B cell (primary cell): ENCODE results near the gene EFNB2. TPM values are rescaled to one million over a fixed set of nuclear protein-coding genes. Genes with fewer than 3 reads are reported as not detected.

ENCODE experiments used
- ATAC-seq: fragments of 200-7000 bp; cut with Tn5 transposase; one replicate; pipeline ENCODE4 v1.10.0; 2021; ENCODE audit warnings: low read depth, mild to moderate bottlenecking, moderate number of reproducible peaks, moderate library complexity
- CTCF ChIA-PET: fragments of 350-600 bp; sonication (Branson Sonifier 250); formaldehyde crosslinking; loops from one replicate; lab custom pipeline; 2021; ENCODE audit warnings: antibody characterized with exemption, inconsistent platforms; lab: Charles Lee
- POLR2A ChIA-PET: fragments of 350-600 bp; sonication (Branson Sonifier 250); formaldehyde crosslinking; loops from one replicate; lab custom pipeline; 2021; ENCODE audit warnings: antibody characterized with exemption; lab: Charles Lee
- DNase-seq: peaks from one replicate; pipeline ENCODE4 v3.0.0; 2013
- H2AFZ ChIP-seq: 2 replicates; pipeline ENCODE4 v1.6.1; 2012; ENCODE audit warnings: mild to moderate bottlenecking, low read depth, low read length; ENCODE audit not compliant: insufficient read depth, poor library complexity, severe bottlenecking
- H3K27ac ChIP-seq, 2 donors: 1 replicate in 1 of 2; 2 replicates in 1 of 2; pipeline ENCODE4 v1.5.1; 2012 to 2013; ENCODE audit warnings: low read length in 2 of 2, mild to moderate bottlenecking in 2 of 2, moderate library complexity in 1 of 2
- H3K27me3 ChIP-seq, 4 experiments: fragments of 200-600 bp in 1 of 4; sonication (generic) in 1 of 4; replicated peaks in 1 of 4; 1 replicate in 2 of 4; 2 replicates in 2 of 4; pipeline versions ENCODE4 v1.6.1 to v1.7.0; 2013 to 2016; ENCODE audit warnings: low read length in 3 of 4, mild to moderate bottlenecking in 2 of 4, mixed read lengths in 1 of 4, moderate library complexity in 1 of 4; ENCODE audit not compliant: insufficient read depth in 4 of 4, control insufficient read depth in 3 of 4; ENCODE audit errors: control extremely low read depth in 1 of 4
- H3K36me3 ChIP-seq, 2 experiments: replicated peaks in 1 of 2; 1 replicate in 1 of 2; 2 replicates in 1 of 2; pipeline versions ENCODE4 v1.6.1 to v1.7.1; 2013; ENCODE audit warnings: low read length in 1 of 2; ENCODE audit not compliant: insufficient read depth in 2 of 2, control insufficient read depth in 1 of 2; ENCODE audit errors: control extremely low read depth in 1 of 2, extremely low read depth in 1 of 2
- H3K4me1 ChIP-seq, 2 donors: fragments of 200-600 bp in 1 of 2; sonication (generic) in 1 of 2; 1 replicate in 1 of 2; 2 replicates in 1 of 2; pipeline versions ENCODE4 v1.5.1 to v1.6.1; 2013 to 2017; ENCODE audit warnings: low read length in 2 of 2; ENCODE audit not compliant: control insufficient read depth in 2 of 2, insufficient read depth in 2 of 2
- H3K4me2 ChIP-seq: replicated peaks from 2 replicates; pipeline ENCODE3; 2012; ENCODE audit warnings: mild to moderate bottlenecking, low read depth, low read length; ENCODE audit not compliant: poor library complexity, severe bottlenecking
- H3K4me3 ChIP-seq, 5 experiments: fragments of 200-600 bp in 1 of 5; sonication (generic) in 1 of 5; 1 replicate in 3 of 5; 2 replicates in 2 of 5; pipeline versions ENCODE4 v1.5.1 to v1.7.0; 2011 to 2016; ENCODE audit warnings: low read length in 4 of 5, mild to moderate bottlenecking in 4 of 5, low read depth in 2 of 5, control low read depth in 1 of 5, moderate library complexity in 1 of 5; ENCODE audit not compliant: insufficient read depth in 1 of 5; ENCODE audit errors: control extremely low read depth in 1 of 5, extremely low read depth in 1 of 5
- H3K79me2 ChIP-seq: fragments of 200-600 bp; sonication (generic); one replicate; pipeline ENCODE4 v1.6.0; 2016; ENCODE audit warnings: low read length; ENCODE audit not compliant: control insufficient read depth, insufficient read depth
- H3K9ac ChIP-seq: fragments of 200-600 bp; sonication (generic); 2 replicates; pipeline ENCODE4 v1.6.1; 2017; ENCODE audit warnings: mild to moderate bottlenecking, low read length, moderate library complexity
- H3K9me3 ChIP-seq, 3 donors: one replicate each; pipeline versions ENCODE4 v1.6.1 to v1.7.1; 2013; ENCODE audit warnings: low read length in 2 of 3; ENCODE audit not compliant: control insufficient read depth in 2 of 3, insufficient read depth in 1 of 3; ENCODE audit errors: control extremely low read depth in 1 of 3
- H4K20me1 ChIP-seq: 2 replicates; pipeline ENCODE4 v1.6.0; 2012; ENCODE audit warnings: mild to moderate bottlenecking, low read length; ENCODE audit not compliant: insufficient read depth, control insufficient read depth, poor library complexity, severe bottlenecking
- H3K27ac Mint-ChIP-seq: one replicate; pipeline ENCODE4 v1.8.0; 2021; ENCODE audit warnings: mixed read lengths
- H3K27me3 Mint-ChIP-seq: one replicate; pipeline ENCODE4 v1.8.0; 2021; ENCODE audit warnings: mixed read lengths
- H3K4me1 Mint-ChIP-seq: one replicate; pipeline ENCODE4 v1.8.0; 2021; ENCODE audit warnings: mixed read lengths
- H3K4me3 Mint-ChIP-seq: one replicate; pipeline ENCODE4 v1.8.0; 2021; ENCODE audit warnings: mixed read lengths
- H3K9me3 Mint-ChIP-seq: one replicate; pipeline ENCODE4 v1.8.0; 2022; ENCODE audit warnings: mixed read lengths; ENCODE audit not compliant: insufficient read depth
- EZH2 ChIP-seq: IDR thresholded peaks from 2 replicates; pipeline ENCODE4 v1.6.1; 2012; ENCODE audit warnings: borderline replicate concordance, low read depth, mild to moderate bottlenecking, moderate library complexity, low read length; ENCODE audit not compliant: insufficient read depth, poor library complexity, severe bottlenecking
- WGBS: methylation state at CpG from one replicate; pipeline ENCODE4 v1.1.5; 2013; ENCODE audit warnings: missing lambda C conversion rate; ENCODE audit not compliant: insufficient coverage; 5-methylcytosine and 5-hydroxymethylcytosine counted together
- intact Hi-C: fragments of 100-400 bp; cut with micrococcal nuclease; formaldehyde crosslinking; loops from one replicate; pipeline ENCODE4 v1.10.0; 2022
- polyA plus RNA-seq: library from polyadenylated mRNA; depleted of rRNA; stranded (reverse); fragments of >200 nt; gene quantifications from 2 replicates; pipeline ENCODE4 v1.2.3, GENCODE V29; 2012
- total RNA-seq, 2 donors: library from RNA; stranded (reverse); fragments of 120-200 nt in 1 of 2; gene quantifications; 1 replicate in 1 of 2; 2 replicates in 1 of 2; pipeline versions ENCODE4 v1.2.3 to v1.2.4, GENCODE V29; 2013 to 2022
- TF ChIP-seq, protein P1 (sequence below): fragments of 200-600 bp; IDR thresholded peaks from one replicate; pipeline ENCODE4 v1.8.0; 2022; ENCODE audit warnings: antibody characterized with exemption, mild to moderate bottlenecking

The EFNB2 gene
- total and polyA plus RNA-seq, 2 donors (not counting 1 experiment from before 2014, with no cell fraction given) = 0.04 to 1.2 TPM

GRCh38 chr13:106529415-106530170 lies 5.9 kb downstream of the EFNB2 start:
- peaks cover 0 to 5% (median 0%) of the 10 kb centered on the region in 3 donors for H3K9me3 ChIP-seq
- H3K4me2 ChIP-seq = no peak overlapping the region
- Mint-ChIP-seq H3K4me3 (no peak overlapping the region), H3K27me3 (peaks cover 71% of the 10 kb centered on the region), H3K27ac (no peak overlapping the region), H3K4me1 (peaks cover 14% of the 10 kb centered on the region), H3K9me3 (no peaks in the 10 kb centered on the region)
- TF ChIP-seq EZH2 = no peak
- no peaks in the 10 kb centered on the region for H4K20me1 ChIP-seq
- no peaks in the 10 kb centered on the region for H3K36me3 ChIP-seq
- ChIA-PET CTCF (interaction anchor here (1.1 to 2.0 kb wide), 2 partner anchors 10 to 36 kb away, joined by 3 to 6 read pairs; no protein-coding TSS in a partner anchor), POLR2A (no interaction called here)
- H2AFZ ChIP-seq = no peak overlapping the region
- 86% methylated on average over 8 of the region's 8 CpGs for WGBS
- H3K27ac ChIP-seq = no peak overlapping the region
- intact Hi-C loops = loop anchor here (10.0 kb wide), 1 partner anchor 445 kb away; no protein-coding TSS in a partner anchor
- ATAC-seq = no peak
- no peak for DNase-seq
- H3K79me2 ChIP-seq = no peaks in the 10 kb centered on the region
- H3K4me3 ChIP-seq = no peak overlapping the region
- no peak overlapping the region for H3K9ac ChIP-seq
- peaks cover 23 to 25% of the 10 kb centered on the region in 2 donors for H3K4me1 ChIP-seq
- peaks cover 0 to 44% (median 34%) of the 10 kb centered on the region in 4 experiments for H3K27me3 ChIP-seq

GRCh38 chr13:106528718-106529414 lies 6.6 kb downstream of the EFNB2 start:
- H3K9me3 ChIP-seq = peaks cover 0 to 2% (median 0%) of the 10 kb centered on the region in 3 donors
- no peaks in the 10 kb centered on the region for H3K36me3 ChIP-seq
- ChIA-PET CTCF (interaction anchor here (1.1 to 2.0 kb wide), 2 partner anchors 11 to 37 kb away, joined by 3 to 6 read pairs; no protein-coding TSS in a partner anchor), POLR2A (no interaction called here)
- DNase-seq (no peak), ATAC-seq (no peak)
- H4K20me1 ChIP-seq = no peaks in the 10 kb centered on the region
- WGBS = 93% methylated on average over 3 of the region's 7 CpGs
- no peak overlapping the region for H3K4me3 ChIP-seq
- peaks cover 16 to 19% of the 10 kb centered on the region in 2 donors for H3K4me1 ChIP-seq
- H3K9ac ChIP-seq = no peak overlapping the region
- TF ChIP-seq, protein P1, sequence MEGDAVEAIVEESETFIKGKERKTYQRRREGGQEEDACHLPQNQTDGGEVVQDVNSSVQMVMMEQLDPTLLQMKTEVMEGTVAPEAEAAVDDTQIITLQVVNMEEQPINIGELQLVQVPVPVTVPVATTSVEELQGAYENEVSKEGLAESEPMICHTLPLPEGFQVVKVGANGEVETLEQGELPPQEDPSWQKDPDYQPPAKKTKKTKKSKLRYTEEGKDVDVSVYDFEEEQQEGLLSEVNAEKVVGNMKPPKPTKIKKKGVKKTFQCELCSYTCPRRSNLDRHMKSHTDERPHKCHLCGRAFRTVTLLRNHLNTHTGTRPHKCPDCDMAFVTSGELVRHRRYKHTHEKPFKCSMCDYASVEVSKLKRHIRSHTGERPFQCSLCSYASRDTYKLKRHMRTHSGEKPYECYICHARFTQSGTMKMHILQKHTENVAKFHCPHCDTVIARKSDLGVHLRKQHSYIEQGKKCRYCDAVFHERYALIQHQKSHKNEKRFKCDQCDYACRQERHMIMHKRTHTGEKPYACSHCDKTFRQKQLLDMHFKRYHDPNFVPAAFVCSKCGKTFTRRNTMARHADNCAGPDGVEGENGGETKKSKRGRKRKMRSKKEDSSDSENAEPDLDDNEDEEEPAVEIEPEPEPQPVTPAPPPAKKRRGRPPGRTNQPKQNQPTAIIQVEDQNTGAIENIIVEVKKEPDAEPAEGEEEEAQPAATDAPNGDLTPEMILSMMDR = no peak
- no peak for TF ChIP-seq EZH2
- Mint-ChIP-seq H3K27me3 (peaks cover 78% of the 10 kb centered on the region), H3K9me3 (no peaks in the 10 kb centered on the region), H3K27ac (no peak overlapping the region), H3K4me1 (peaks cover 11% of the 10 kb centered on the region), H3K4me3 (no peak overlapping the region)
- no peak overlapping the region for H3K4me2 ChIP-seq
- H3K79me2 ChIP-seq = no peaks in the 10 kb centered on the region
- peaks cover 0 to 38% (median 31%) of the 10 kb centered on the region in 4 experiments for H3K27me3 ChIP-seq
- H3K27ac ChIP-seq = no peak overlapping the region
- no peak overlapping the region for H2AFZ ChIP-seq
- intact Hi-C loops = no loop called here
